Dermis blood vessel endothelial cell (primary cell): ENCODE data around the gene ANGEL2. TPM values are rescaled to one million over a fixed set of nuclear protein-coding genes. Genes with fewer than 3 reads are reported as not detected.

ENCODE experiments used
- DNase-seq: peaks from one replicate; pipeline ENCODE4 v3.0.0; 2010
- total RNA-seq: library from RNA; depleted of rRNA; stranded (reverse); fragments of >200 nt; gene quantifications from 2 replicates; pipeline ENCODE4 v1.2.3, GENCODE V29; 2014

The ANGEL2 gene
- total RNA-seq, 1 donor from 2014 or later = 43.1 TPM

DNA sequence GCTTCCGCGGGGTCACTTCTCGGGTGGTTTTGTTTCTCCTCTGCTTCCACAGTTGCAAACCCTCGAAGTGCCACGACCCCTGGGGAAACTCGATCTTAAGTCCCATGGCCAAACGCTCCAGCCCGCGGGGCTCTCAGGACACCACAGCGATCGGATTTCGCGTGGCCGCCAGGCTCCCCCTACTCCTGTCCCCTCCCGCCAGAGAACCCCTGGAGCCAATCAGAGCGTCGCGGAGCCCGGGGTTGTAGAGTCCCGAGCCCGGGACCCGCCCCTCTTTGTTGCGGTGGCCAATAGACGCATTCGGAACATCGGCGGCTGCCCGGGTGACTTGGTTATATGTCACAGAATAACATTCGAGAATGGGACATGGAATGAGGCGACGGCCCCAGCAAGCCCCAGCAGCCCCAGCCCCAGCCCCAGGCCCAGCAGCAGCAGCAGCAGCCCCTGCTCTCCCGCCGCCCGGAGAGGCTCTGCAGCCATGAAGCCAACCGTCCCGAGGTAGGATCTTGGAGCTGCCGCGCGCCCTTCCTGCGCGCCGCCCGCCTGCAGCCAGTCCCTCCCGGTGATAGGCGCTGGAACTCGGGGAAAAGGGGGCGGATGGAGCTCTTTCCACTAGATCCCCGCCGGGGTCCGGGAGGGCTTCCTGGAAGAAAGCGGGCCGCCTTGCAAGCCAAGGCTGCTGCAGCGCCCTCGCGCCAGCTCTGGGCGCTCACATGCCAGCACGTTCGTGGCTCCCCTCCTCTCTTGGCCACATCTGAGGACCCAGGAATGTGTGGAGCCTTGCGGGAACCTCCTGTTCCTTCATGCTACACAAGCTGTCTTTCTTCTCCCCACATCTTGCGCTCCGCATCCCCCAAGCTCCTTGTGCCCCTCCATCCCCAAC lies 65.2 kb downstream of the ANGEL2 start, which contains the start of gene VASH2:
Gene VASH2, plus strand, starts transcription at position 299 of the 883 bp plus-strand sequence. CDS start 1,002 bp downstream, outside the sequence.
- peak; percentile 79 for DNase-seq

DNA sequence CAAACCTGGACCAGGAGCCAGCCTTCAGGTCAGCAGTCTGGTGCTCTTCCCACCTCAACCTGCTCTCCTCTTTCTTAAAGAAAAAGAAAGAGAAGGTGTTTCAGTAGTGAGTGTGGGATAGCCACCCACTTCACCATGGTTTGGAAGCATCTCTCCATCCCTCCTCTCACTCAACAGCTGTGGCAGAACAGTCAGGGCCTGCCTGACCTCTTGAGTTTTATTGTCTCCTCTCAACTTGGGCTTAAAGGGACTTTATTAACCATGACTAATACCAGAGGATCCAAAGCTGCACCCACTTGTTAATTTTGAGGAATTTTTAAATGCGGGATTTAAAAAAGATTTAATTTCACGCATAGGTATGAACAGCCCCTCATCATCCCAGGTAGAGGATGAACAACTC lies 65.9 kb downstream of the ANGEL2 start:
- no peak for DNase-seq

DNA sequence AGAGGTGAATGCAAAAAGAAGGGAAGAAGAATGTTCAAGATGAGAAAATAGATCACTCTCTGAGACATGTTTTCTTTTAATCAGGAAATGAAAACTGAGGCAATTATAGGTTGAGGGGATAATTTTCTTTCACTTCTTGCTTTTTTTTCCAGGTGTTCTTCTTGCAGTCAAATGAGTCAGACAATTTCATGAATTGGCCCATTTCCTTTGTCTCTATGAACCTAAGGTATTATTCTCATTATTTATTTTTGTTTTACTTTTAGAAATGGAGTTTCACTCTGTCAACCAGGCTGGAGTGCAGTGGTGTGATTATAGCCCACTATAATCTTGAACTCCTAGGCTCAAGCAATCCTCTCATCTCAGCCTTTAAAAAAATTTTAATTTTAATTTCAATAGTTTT lies 68.8 kb downstream of the ANGEL2 start:
- DNase-seq = no peak

DNA sequence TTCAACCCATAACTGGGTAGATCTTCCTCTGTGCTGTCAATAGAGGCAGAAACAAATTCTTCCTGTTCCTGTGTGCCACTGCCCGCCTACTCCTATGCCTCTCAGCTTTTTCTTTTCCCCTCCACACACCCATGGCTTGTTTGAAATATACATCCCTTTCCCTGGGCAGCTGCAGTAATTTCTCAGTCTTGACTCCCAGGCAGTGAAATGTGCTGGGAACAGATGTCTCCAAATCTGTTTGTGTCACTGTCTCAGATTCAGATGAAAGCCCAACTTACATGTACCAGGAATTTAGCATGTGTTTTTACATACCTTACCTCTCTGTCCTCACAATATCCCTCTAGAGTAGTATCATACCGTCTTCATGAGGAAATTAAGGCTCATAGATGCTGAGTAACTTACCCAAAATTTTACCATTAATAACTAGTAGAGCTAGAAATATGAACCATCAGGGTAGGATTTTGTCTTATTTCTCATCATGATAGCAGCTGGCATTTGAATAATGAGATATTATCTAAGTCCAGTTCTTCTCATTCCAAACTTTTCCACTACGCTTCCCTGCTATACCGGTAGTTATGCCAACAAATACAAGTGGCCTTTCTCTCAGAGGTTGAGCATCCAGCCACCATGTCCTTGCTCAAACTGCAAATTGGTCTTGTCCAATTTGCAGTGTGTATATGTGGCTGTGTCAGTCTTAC lies 70.1 kb downstream of the ANGEL2 start:
- DNase-seq = no peak

DNA sequence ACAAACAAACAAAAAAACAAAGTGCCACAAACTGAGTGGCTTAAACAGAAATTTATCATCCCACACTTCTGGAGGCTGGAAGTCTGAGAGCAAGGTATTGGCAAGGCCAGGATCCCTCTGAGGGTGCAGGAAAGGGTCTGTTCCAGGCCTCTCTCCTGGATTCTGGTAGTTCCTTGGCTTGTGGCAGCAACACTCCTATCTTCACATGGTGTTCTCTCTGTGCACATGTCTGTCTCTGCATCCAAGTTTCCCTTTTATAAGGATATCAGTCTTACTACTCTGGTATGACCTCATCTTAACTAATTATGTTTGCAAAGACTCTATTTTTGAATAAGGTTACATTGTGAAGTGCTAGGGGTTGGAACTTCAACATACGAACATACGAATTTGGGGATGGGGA lies 70.6 kb downstream of the ANGEL2 start:
- DNase-seq = no peak

DNA sequence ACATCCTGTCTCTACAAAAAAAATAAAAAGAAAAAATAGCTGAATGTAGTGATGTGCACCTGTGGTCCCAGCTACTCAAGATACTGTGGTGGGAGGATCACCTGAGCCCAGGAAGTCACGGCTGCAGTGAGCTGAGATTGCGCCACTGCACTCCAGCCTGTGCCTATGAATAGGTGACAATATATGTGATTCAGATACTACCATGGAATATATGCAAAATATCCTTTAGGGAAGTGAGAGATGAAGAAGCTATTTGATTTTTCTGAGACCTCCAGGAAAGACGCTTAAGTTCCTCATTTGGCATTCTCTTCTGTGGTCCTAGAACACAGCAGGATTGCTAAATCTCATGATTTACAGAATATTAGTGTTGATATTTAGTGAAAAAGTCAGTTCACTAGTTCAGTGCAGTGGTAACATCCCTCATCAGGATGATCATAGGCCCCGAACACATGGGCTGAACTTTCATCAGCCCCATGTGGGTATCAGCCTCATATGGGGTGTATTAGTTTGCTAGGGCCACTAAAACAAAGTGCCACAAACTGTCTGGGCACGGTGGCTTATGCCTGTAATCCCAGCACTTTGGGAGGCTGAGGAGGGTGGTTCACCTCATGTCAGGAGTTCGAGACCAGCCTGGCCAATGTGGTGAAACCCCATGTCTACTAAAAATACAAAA lies 71.3 kb downstream of the ANGEL2 start:
- no peak for DNase-seq

DNA sequence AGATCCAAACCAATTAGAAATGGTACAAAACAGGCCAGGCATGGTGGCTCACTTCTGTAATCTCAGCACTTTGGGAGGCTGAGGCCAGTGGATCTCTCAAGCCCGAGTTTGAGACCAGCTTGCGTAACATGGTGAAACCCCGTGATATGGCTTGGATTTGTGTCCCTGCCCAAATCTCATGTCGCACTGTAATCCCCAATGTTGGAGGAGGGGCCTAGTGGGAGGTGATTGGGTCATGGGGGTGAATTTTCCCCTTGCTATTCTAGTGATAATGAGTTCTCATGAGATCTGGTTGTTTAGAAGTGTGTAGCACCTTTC lies 72.3 kb downstream of the ANGEL2 start:
- no peak for DNase-seq

DNA sequence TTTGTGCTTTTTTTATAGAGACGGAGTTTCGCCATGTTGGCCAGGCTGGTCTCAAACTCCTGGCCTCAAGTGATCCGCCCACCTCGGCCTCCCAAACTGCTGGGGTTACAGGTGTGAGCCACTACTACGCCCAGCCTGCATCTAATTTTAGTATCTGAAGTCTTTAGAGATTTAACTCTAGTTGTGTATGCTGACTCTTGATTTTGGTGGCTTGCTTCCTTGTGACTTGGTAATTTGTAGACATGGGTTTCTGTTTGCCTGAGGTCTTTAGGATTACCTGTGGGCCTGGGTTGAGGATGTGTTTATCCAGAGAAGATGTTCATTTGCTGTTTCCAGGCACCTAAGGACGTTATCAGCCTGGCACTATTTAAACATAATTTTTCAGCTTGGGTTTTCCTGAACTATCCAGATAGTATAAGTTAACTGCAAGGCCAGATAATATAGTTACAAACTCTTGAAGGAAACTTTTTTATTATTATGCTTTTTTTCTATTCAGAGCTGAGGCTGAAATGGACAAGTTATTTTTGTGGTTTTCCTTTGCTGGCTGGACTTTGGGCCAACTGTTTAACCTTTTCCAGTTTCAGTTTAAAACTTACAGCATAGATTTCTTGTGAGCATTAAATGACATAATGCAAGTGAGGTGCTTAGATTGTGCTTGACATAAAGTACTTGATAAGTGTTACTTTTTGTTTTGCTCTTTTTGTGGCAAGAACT lies 72.8 kb downstream of the ANGEL2 start:
- DNase-seq = no peak

Other genes with a start within 250 kb of the ANGEL2 start
- 41.7 and 50.6 TPM in 2 replicates for gene NSL1, start 224.1 kb downstream of the ANGEL2 start, total RNA-seq
- gene TATDN3, start 224.0 kb downstream of the ANGEL2 start, total RNA-seq = 7.8 and 12.1 TPM in 2 replicates
- not detected in 2 replicates for gene SPATA45, start 168.2 kb downstream of the ANGEL2 start, total RNA-seq
- 15.6 and 16.2 TPM in 2 replicates for gene FLVCR1, start 157.6 kb downstream of the ANGEL2 start, total RNA-seq
- gene VASH2, start 65.3 kb downstream of the ANGEL2 start, total RNA-seq = 0.17 and 0.19 TPM in 2 replicates
- gene RPS6KC1, start 35.4 kb upstream of the ANGEL2 start, total RNA-seq = 23.2 and 25.2 TPM in 2 replicates